ENCODE measurements around the gene SSX2IP.

DNA sequence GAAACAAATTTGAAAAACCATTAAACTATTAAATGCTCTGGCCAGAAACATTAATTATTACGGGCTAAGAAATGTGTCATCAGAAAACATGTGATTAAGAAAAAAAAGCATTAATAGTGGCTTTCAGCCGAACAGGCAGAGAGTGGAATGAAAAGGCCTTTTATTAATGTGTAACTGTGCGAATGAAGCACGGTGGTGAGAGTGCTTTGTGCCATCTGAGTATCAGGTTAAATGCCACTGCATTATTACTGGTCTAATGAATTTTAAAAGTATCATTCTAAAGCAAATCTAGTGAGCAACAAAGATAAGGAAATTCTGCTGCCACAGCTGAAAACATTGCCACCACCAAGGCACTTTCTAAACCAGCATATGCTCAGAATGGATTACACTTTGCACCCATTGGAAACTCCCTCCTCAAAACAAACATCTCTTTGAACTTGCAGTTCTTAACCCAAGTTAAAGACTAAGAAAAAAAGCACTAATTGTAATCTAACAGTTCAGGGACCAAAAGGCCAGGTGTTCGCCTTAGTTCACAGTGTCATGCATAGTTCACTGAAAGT is 30.0 kb upstream of the SSX2IP start:
- no peak for TF ChIP-seq POLR2A (IDR thresholded peaks at IDR 0.05)
- TF ChIP-seq, protein P1, sequence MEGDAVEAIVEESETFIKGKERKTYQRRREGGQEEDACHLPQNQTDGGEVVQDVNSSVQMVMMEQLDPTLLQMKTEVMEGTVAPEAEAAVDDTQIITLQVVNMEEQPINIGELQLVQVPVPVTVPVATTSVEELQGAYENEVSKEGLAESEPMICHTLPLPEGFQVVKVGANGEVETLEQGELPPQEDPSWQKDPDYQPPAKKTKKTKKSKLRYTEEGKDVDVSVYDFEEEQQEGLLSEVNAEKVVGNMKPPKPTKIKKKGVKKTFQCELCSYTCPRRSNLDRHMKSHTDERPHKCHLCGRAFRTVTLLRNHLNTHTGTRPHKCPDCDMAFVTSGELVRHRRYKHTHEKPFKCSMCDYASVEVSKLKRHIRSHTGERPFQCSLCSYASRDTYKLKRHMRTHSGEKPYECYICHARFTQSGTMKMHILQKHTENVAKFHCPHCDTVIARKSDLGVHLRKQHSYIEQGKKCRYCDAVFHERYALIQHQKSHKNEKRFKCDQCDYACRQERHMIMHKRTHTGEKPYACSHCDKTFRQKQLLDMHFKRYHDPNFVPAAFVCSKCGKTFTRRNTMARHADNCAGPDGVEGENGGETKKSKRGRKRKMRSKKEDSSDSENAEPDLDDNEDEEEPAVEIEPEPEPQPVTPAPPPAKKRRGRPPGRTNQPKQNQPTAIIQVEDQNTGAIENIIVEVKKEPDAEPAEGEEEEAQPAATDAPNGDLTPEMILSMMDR (IDR thresholded peaks at IDR 0.05) = no peak

Data from uterus (tissue), 2 donors.